ENCODE measurements around the gene MSMO1. TPM values are rescaled to one million over a fixed set of nuclear protein-coding genes. Genes with fewer than 3 reads are reported as not detected.
"Not testable (repeated sequence)": the region's sequence is repeated elsewhere in the genome, so short reads cannot be mapped to it uniquely, and the experiment has no call there.

MSMO1 gene
- total RNA-seq, 1 donor from 2014 or later: 3.6 TPM

DNA sequence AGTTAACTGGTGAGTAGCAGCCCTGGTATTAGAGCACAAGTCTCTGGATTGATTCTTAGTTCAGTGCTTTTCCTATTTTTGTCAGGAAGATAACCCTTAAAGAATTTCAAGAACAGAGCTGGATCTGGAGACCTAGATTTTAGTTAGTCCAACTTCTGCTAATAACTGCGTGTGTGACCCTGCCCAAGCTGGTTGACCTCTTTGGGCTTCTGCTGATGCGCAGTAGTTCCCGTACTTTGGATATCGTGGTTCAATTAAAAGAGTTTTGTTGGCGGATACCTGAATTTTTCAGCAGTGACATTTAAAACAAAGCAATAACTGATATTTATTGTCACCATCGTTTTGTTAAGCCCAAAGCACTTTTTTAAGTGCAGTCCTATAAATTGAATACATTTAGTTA, 9.3 kb downstream of the MSMO1 start:
- intact Hi-C loops (cut with DNase I): loop anchor here (5.0 kb wide), 1 partner anchor 126 kb away; no protein-coding TSS in a partner anchor
- TF ChIP-seq, protein P1, sequence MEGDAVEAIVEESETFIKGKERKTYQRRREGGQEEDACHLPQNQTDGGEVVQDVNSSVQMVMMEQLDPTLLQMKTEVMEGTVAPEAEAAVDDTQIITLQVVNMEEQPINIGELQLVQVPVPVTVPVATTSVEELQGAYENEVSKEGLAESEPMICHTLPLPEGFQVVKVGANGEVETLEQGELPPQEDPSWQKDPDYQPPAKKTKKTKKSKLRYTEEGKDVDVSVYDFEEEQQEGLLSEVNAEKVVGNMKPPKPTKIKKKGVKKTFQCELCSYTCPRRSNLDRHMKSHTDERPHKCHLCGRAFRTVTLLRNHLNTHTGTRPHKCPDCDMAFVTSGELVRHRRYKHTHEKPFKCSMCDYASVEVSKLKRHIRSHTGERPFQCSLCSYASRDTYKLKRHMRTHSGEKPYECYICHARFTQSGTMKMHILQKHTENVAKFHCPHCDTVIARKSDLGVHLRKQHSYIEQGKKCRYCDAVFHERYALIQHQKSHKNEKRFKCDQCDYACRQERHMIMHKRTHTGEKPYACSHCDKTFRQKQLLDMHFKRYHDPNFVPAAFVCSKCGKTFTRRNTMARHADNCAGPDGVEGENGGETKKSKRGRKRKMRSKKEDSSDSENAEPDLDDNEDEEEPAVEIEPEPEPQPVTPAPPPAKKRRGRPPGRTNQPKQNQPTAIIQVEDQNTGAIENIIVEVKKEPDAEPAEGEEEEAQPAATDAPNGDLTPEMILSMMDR (IDR thresholded peaks at IDR 0.05): no peak
- Histone ChIP-seq H3K4me1 (no peaks in the 10 kb centered on the region), H3K27me3 (no peaks in the 10 kb centered on the region), H3K4me3 (no peak overlapping the region), H3K27ac (no peak overlapping the region), H3K9me3 (no peaks in the 10 kb centered on the region), H3K36me3 (peaks cover 10 to 17% of the 10 kb centered on the region in 2 donors)
- DNase-seq (ENCODE audit: low spot score in 2 of 2): no peak

DNA sequence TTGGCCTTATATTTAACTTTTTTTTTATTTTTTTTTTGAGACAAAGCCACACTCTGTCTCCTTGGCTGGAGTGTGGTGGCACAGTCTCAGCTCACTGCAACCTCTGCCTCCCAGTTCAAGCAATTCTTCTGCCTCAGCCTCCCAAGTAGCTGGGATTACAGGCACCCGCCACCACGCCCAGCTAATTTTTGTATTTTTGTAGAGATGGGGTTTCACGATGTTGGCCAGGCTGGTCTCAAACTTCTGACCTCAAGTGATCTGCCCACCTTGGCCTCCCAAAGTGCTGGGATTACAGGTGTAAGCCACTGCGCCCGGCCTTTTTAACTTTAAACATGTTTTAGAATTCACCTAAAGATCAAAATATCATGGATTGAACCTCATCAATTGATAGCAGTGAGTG, 14.9 kb downstream of the MSMO1 start:
- intact Hi-C loops (cut with DNase I); H3K4me3 ChIP-seq: not testable (repeated sequence)
- peaks cover 13 to 26% of the 10 kb centered on the region in 2 donors for H3K36me3 ChIP-seq

GRCh38 chr4:165343353-165344191, 16.1 kb downstream of the MSMO1 start:
- no peaks in the 10 kb centered on the region for H3K4me1 ChIP-seq
- H3K27ac ChIP-seq: no peak overlapping the region
- no peaks in the 10 kb centered on the region for H3K27me3 ChIP-seq
- no peaks in the 10 kb centered on the region for H3K9me3 ChIP-seq
- TF ChIP-seq, protein P1 (IDR thresholded peaks at IDR 0.05): no peak
- no peak for DNase-seq (ENCODE audit: low spot score in 2 of 2)
- H3K36me3 ChIP-seq: peaks cover 10 to 26% of the 10 kb centered on the region in 2 donors
- H3K4me3 ChIP-seq: no peak overlapping the region
- intact Hi-C loops (cut with DNase I): no loop called here

More for the DNA sequence above, 14.9 kb downstream of the MSMO1 start:
- H3K27ac ChIP-seq; DNase-seq (ENCODE audit: low spot score in 2 of 2); H3K27me3 ChIP-seq; H3K9me3 ChIP-seq; H3K4me1 ChIP-seq: not testable (repeated sequence)

DNA sequence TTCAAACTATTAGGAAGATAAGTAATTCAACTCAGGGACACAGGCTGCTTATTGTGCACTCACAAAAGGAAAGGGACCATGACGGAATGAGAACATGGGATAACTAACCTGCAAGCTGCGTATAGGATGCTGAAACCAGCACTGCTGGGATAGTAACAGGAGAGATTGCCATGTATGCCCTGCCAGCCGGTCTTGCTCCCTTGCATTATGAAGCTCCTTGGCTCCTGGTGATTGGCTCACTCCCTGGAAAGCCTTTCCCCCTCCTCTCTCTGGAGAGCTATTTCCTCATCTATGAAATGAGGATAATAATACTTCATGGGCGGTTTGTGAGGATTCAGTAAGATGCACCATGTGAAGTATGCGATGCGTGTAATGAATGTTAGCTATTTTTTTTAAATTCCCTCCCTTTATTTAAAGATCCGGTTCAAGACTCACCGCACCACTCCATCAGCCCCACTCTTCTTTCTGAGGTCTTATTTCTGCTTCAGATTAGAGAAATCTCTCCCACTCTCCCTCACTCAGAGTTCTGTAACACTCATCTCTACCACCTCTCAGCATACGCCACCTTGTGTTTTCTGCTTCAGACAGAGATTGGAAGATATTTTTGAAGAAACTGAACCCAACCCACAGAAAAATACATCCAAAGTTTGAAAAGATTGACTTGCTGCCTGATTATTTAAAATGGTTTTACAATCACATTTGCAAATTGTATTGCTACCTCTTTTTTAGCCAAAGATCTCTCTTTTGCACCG, 18.4 kb downstream of the MSMO1 start:
- no peak for DNase-seq (ENCODE audit: low spot score in 2 of 2)
- H3K27me3 ChIP-seq: no peaks in the 10 kb centered on the region
- H3K4me1 ChIP-seq: no peaks in the 10 kb centered on the region
- no peak overlapping the region for H3K27ac ChIP-seq
- peaks cover 4 to 10% of the 10 kb centered on the region in 2 donors for H3K36me3 ChIP-seq
- TF ChIP-seq, protein P1 (IDR thresholded peaks at IDR 0.05): peak in 1 of 3 experiments; percentile 18
- intact Hi-C loops (cut with DNase I): no loop called here
- H3K9me3 ChIP-seq: no peaks in the 10 kb centered on the region
- H3K4me3 ChIP-seq: no peak overlapping the region

DNA sequence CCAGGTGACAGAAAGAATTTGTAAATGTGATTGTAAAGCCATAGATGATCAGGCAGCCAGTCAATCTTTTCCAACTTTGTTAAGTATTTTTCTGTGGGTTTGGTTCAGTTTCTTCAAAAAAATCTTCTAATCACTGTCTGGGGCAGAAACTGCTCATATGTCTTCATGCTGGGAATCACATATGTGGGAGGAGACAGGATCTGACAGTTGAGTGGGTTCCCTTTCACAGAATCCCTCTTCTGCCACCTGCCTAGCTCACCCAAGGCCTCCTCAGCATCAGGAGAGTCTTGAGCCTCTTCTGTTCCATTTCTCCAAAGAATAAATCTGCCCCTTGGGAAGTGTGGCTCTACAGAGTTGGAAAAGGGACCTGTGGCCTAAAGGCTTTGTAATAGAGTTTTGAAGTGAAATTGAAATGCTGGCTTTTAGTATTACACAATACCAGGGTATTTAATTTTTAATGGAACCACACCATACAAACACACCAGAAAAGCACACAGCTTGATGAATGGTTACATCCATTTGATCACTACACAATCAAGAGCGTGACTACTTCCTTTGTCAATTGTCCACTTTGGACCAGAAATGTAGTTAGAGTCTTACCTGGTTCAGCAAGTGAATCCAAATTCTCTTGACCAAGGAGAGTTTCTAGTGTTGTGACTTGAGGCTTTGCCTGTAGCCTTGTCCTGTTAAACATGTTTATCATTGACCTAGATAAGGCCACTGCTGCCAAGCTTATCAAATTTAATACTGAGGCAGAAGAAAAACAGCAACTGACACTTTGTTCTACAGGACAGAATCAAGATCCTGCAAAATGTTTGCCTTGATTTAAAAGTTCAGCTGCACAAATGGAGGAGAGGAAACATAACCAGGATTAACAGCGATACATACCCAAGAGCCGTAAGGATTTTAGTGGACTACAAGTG, 20.4 kb downstream of the MSMO1 start:
- DNase-seq (ENCODE audit: low spot score in 2 of 2): no peak
- Histone ChIP-seq H3K9me3 (no peaks in the 10 kb centered on the region), H3K36me3 (no peaks in the 10 kb centered on the region), H3K27ac (no peak overlapping the region), H3K4me1 (no peaks in the 10 kb centered on the region), H3K4me3 (no peak overlapping the region), H3K27me3 (no peaks in the 10 kb centered on the region)
- TF ChIP-seq, protein P1 (IDR thresholded peaks at IDR 0.05): no peak
- intact Hi-C loops (cut with DNase I): no loop called here
